ENCODE data around the gene CAPRIN1.

Gene CAPRIN1

DNA sequence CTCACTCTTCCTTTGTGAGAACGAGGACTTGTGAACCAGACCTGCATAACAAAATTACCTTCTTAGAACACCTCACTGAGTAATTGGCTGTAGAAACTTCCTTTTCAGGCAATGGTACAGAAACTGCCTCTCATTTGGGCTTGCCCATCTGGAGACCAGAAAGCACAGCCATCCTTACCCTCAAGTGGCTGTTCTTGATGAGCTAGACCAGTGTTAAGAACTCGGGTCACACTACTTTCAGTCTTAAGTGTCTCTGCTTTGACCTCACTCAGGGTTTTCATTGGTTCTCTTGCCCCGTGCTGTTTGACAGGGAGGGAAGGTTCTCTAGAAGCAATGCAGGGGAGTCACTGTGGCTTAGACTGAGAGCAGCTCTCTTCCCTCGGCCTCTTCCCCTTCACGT is 83.2 kb downstream of the CAPRIN1 start:
- no peaks in the 10 kb centered on the region for H3K27me3 ChIP-seq (ENCODE audit: insufficient read depth, low read depth)
- H3K79me2 ChIP-seq (ENCODE audit: insufficient read depth, low read depth) = no peaks in the 10 kb centered on the region
- H3K4me2 ChIP-seq = no peak overlapping the region
- H3K27ac ChIP-seq = no peak overlapping the region
- H3K4me3 ChIP-seq (IDR thresholded peaks at IDR 0.05; ENCODE audit: insufficient read depth, low read depth, low read length) = no peak overlapping the region
- H3K9ac ChIP-seq = no peak overlapping the region
- H3K36me3 ChIP-seq (ENCODE audit: insufficient read depth) = peaks cover 3% of the 10 kb centered on the region; the same call in 1 of the 2 replicates
- no peaks in the 10 kb centered on the region; the same call in 1 of the 2 replicates for H4K20me1 ChIP-seq (ENCODE audit: insufficient read depth)
- H2AFZ ChIP-seq (ENCODE audit: low read depth) = no peak overlapping the region
- TF ChIP-seq, protein P1, sequence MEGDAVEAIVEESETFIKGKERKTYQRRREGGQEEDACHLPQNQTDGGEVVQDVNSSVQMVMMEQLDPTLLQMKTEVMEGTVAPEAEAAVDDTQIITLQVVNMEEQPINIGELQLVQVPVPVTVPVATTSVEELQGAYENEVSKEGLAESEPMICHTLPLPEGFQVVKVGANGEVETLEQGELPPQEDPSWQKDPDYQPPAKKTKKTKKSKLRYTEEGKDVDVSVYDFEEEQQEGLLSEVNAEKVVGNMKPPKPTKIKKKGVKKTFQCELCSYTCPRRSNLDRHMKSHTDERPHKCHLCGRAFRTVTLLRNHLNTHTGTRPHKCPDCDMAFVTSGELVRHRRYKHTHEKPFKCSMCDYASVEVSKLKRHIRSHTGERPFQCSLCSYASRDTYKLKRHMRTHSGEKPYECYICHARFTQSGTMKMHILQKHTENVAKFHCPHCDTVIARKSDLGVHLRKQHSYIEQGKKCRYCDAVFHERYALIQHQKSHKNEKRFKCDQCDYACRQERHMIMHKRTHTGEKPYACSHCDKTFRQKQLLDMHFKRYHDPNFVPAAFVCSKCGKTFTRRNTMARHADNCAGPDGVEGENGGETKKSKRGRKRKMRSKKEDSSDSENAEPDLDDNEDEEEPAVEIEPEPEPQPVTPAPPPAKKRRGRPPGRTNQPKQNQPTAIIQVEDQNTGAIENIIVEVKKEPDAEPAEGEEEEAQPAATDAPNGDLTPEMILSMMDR (conservative IDR thresholded peaks at IDR 0.05; ENCODE audit: low read depth, low read length) = no peak
- H3K4me1 ChIP-seq (ENCODE audit: low read depth, poor library complexity, severe bottlenecking) = no peaks in the 10 kb centered on the region

- no peak overlapping the region for H2AFZ ChIP-seq (ENCODE audit: low read depth)
- peaks cover 3% of the 10 kb centered on the region; the same call in 1 of the 2 replicates for H3K36me3 ChIP-seq (ENCODE audit: insufficient read depth)
- TF ChIP-seq, protein P1 (conservative IDR thresholded peaks at IDR 0.05; ENCODE audit: low read depth, low read length) = no peak
- no peak overlapping the region for H3K4me3 ChIP-seq (IDR thresholded peaks at IDR 0.05; ENCODE audit: insufficient read depth, low read depth, low read length)
- no peaks in the 10 kb centered on the region; the same call in 1 of the 2 replicates for H4K20me1 ChIP-seq (ENCODE audit: insufficient read depth)
- no peaks in the 10 kb centered on the region for H3K4me1 ChIP-seq (ENCODE audit: low read depth, poor library complexity, severe bottlenecking)
- no peaks in the 10 kb centered on the region for H3K27me3 ChIP-seq (ENCODE audit: insufficient read depth, low read depth)
- H3K79me2 ChIP-seq (ENCODE audit: insufficient read depth, low read depth) = no peaks in the 10 kb centered on the region
- no peak overlapping the region for H3K9ac ChIP-seq
- H3K4me2 ChIP-seq = no peak overlapping the region
- no peak overlapping the region for H3K27ac ChIP-seq
These were observed 83.9 kb downstream of the CAPRIN1 start for GRCh38 chr11:34135439-34135838.

- no peaks in the 10 kb centered on the region; the same call in 1 of the 2 replicates for H4K20me1 ChIP-seq (ENCODE audit: insufficient read depth)
- H3K79me2 ChIP-seq (ENCODE audit: insufficient read depth, low read depth) = no peaks in the 10 kb centered on the region
- no peak overlapping the region for H3K9ac ChIP-seq
- no peak overlapping the region for H3K4me2 ChIP-seq
- H3K4me1 ChIP-seq (ENCODE audit: low read depth, poor library complexity, severe bottlenecking) = no peaks in the 10 kb centered on the region
- peaks cover 3% of the 10 kb centered on the region; the same call in 1 of the 2 replicates for H3K36me3 ChIP-seq (ENCODE audit: insufficient read depth)
- H3K27me3 ChIP-seq (ENCODE audit: insufficient read depth, low read depth) = no peaks in the 10 kb centered on the region
- no peak overlapping the region for H2AFZ ChIP-seq (ENCODE audit: low read depth)
- no peak overlapping the region for H3K4me3 ChIP-seq (IDR thresholded peaks at IDR 0.05; ENCODE audit: insufficient read depth, low read depth, low read length)
- no peak overlapping the region for H3K27ac ChIP-seq
- TF ChIP-seq, protein P1 (conservative IDR thresholded peaks at IDR 0.05; ENCODE audit: low read depth, low read length) = no peak
These were observed 84.9 kb downstream of the CAPRIN1 start for GRCh38 chr11:34136420-34136819.

- H3K9ac ChIP-seq = no peak overlapping the region
- H4K20me1 ChIP-seq (ENCODE audit: insufficient read depth) = no peaks in the 10 kb centered on the region; the same call in 1 of the 2 replicates
- H3K27me3 ChIP-seq (ENCODE audit: insufficient read depth, low read depth) = no peaks in the 10 kb centered on the region
- H2AFZ ChIP-seq (ENCODE audit: low read depth) = no peak overlapping the region
- H3K36me3 ChIP-seq (ENCODE audit: insufficient read depth) = no peaks in the 10 kb centered on the region; the same call in 1 of the 2 replicates
- TF ChIP-seq, protein P1 (conservative IDR thresholded peaks at IDR 0.05; ENCODE audit: low read depth, low read length) = no peak
- H3K4me3 ChIP-seq (IDR thresholded peaks at IDR 0.05; ENCODE audit: insufficient read depth, low read depth, low read length) = no peak overlapping the region
- no peak overlapping the region for H3K27ac ChIP-seq
- H3K4me2 ChIP-seq = no peak overlapping the region
- no peaks in the 10 kb centered on the region for H3K79me2 ChIP-seq (ENCODE audit: insufficient read depth, low read depth)
- H3K4me1 ChIP-seq (ENCODE audit: low read depth, poor library complexity, severe bottlenecking) = no peaks in the 10 kb centered on the region
These were observed 87.8 kb downstream of the CAPRIN1 start for GRCh38 chr11:34139346-34139745.

All from KMS-11 (cell line).